Measurements from ENCODE around the gene SLC47A1. TPM values are rescaled to one million over a fixed set of nuclear protein-coding genes. Genes with fewer than 3 reads are reported as not detected.
A peak's percentile ranks its signal among the peaks of the same experiment; 100 is the strongest.

SLC47A1 gene
- total and polyA plus RNA-seq, 9 of the 15 experiments (the other 6 are each of a cell fraction or from before 2014, with no cell fraction given) = not detected

DNA sequence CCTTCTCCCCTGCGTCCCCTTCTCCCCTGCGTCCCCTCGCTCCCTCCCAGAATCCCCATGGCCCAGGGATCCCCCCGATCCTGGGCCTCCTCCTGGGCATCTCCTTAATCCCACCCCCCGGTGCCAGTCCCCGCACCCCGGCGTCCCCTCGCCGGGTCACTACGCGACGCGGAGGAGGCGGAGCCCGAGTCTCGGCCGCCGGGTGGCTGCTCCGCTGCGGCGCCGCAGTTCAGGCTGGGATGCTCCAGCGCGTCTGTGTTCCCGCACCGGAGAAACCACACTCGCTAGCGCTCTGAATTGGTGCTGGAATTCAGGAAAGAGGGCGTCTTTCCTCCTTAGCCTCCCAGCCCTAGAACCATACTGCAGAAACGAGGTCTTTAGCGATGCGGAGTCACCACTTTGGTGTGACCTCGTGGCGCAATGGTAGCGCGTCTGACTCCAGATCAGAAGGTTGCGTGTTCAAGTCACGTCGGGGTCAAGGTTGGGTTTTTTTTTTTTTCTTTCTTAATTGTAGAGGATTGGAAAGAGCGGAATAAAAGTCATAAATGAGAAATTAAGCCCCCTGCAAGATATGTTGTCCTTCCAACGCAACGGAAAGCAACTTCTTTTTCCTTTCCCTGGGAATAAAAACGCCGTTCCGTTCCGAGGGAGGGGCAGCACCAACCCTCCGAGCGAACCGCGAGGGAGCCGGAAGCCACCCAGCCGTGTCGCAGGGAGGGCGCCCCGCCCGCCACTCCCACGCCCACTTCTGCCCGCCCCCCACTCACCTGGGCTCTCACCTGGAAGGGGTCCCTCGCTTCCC, 25.7 kb upstream of the SLC47A1 start (continued):
- TF ChIP-seq TFAM (CRISPR knock-in tag; conservative IDR thresholded peaks at IDR 0.05) = no peak
- TF ChIP-seq, protein P1, sequence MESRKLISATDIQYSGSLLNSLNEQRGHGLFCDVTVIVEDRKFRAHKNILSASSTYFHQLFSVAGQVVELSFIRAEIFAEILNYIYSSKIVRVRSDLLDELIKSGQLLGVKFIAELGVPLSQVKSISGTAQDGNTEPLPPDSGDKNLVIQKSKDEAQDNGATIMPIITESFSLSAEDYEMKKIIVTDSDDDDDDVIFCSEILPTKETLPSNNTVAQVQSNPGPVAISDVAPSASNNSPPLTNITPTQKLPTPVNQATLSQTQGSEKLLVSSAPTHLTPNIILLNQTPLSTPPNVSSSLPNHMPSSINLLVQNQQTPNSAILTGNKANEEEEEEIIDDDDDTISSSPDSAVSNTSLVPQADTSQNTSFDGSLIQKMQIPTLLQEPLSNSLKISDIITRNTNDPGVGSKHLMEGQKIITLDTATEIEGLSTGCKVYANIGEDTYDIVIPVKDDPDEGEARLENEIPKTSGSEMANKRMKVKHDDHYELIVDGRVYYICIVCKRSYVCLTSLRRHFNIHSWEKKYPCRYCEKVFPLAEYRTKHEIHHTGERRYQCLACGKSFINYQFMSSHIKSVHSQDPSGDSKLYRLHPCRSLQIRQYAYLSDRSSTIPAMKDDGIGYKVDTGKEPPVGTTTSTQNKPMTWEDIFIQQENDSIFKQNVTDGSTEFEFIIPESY (CRISPR knock-in tag; IDR thresholded peaks at IDR 0.05) = no peak
- TF ChIP-seq, protein P2, sequence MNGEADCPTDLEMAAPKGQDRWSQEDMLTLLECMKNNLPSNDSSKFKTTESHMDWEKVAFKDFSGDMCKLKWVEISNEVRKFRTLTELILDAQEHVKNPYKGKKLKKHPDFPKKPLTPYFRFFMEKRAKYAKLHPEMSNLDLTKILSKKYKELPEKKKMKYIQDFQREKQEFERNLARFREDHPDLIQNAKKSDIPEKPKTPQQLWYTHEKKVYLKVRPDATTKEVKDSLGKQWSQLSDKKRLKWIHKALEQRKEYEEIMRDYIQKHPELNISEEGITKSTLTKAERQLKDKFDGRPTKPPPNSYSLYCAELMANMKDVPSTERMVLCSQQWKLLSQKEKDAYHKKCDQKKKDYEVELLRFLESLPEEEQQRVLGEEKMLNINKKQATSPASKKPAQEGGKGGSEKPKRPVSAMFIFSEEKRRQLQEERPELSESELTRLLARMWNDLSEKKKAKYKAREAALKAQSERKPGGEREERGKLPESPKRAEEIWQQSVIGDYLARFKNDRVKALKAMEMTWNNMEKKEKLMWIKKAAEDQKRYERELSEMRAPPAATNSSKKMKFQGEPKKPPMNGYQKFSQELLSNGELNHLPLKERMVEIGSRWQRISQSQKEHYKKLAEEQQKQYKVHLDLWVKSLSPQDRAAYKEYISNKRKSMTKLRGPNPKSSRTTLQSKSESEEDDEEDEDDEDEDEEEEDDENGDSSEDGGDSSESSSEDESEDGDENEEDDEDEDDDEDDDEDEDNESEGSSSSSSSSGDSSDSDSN (IDR thresholded peaks at IDR 0.05; ENCODE audit: borderline replicate concordance in 1 of 2, low read depth in 2 of 2, low read length in 2 of 2) = no peak
- TF ChIP-seq, protein P3, sequence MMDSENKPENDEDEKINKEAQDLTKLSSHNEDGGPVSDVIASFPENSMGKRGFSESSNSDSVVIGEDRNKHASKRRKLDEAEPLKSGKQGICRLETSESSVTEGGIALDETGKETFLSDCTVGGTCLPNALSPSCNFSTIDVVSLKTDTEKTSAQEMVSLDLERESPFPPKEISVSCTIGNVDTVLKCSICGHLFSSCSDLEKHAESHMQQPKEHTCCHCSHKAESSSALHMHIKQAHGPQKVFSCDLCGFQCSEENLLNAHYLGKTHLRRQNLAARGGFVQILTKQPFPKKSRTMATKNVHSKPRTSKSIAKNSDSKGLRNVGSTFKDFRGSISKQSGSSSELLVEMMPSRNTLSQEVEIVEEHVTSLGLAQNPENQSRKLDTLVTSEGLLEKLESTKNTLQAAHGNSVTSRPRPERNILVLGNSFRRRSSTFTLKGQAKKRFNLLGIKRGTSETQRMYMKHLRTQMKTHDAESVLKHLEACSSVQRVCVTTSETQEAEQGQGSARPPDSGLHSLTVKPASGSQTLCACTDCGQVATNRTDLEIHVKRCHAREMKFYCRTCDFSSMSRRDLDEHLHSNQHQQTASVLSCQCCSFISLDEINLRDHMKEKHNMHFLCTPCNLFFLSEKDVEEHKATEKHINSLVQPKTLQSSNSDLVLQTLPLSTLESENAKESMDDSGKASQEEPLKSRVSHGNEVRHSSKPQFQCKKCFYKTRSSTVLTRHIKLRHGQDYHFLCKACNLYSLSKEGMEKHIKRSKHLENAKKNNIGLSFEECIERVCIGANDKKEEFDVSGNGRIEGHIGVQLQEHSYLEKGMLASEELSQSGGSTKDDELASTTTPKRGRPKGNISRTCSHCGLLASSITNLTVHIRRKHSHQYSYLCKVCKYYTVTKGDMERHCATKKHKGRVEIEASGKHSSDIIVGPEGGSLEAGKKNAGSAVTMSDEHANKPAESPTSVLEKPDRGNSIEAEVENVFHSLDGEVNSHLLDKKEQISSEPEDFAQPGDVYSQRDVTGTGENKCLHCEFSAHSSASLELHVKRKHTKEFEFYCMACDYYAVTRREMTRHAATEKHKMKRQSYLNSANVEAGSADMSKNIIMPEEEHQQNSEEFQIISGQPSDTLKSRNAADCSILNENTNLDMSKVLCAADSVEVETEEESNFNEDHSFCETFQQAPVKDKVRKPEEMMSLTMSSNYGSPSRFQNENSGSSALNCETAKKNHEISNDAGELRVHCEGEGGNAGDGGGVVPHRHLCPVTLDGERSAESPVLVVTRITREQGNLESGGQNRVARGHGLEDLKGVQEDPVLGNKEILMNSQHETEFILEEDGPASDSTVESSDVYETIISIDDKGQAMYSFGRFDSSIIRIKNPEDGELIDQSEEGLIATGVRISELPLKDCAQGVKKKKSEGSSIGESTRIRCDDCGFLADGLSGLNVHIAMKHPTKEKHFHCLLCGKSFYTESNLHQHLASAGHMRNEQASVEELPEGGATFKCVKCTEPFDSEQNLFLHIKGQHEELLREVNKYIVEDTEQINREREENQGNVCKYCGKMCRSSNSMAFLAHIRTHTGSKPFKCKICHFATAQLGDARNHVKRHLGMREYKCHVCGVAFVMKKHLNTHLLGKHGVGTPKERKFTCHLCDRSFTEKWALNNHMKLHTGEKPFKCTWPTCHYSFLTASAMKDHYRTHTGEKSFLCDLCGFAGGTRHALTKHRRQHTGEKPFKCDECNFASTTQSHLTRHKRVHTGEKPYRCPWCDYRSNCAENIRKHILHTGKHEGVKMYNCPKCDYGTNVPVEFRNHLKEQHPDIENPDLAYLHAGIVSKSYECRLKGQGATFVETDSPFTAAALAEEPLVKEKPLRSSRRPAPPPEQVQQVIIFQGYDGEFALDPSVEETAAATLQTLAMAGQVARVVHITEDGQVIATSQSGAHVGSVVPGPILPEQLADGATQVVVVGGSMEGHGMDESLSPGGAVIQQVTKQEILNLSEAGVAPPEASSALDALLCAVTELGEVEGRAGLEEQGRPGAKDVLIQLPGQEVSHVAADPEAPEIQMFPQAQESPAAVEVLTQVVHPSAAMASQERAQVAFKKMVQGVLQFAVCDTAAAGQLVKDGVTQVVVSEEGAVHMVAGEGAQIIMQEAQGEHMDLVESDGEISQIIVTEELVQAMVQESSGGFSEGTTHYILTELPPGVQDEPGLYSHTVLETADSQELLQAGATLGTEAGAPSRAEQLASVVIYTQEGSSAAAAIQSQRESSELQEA (IDR thresholded peaks at IDR 0.05; ENCODE audit: low read depth) = peak; percentile 57; the same call in 1 of the 2 replicates
- no peak; the same call in 1 of the 2 replicates for TF ChIP-seq ZBTB7A (IDR thresholded peaks at IDR 0.05; ENCODE audit: borderline replicate concordance, control insufficient read depth, low read depth, low read length)
- TF ChIP-seq CHD4 (IDR thresholded peaks at IDR 0.05; ENCODE audit: insufficient read depth, insufficient replicate concordance, low read depth, low read length, poor library complexity, severe bottlenecking) = no peak
- TF ChIP-seq, protein P4, sequence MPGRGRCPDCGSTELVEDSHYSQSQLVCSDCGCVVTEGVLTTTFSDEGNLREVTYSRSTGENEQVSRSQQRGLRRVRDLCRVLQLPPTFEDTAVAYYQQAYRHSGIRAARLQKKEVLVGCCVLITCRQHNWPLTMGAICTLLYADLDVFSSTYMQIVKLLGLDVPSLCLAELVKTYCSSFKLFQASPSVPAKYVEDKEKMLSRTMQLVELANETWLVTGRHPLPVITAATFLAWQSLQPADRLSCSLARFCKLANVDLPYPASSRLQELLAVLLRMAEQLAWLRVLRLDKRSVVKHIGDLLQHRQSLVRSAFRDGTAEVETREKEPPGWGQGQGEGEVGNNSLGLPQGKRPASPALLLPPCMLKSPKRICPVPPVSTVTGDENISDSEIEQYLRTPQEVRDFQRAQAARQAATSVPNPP (IDR thresholded peaks at IDR 0.05; ENCODE audit: borderline replicate concordance, insufficient read depth, insufficient read length) = no peak
- TF ChIP-seq, protein P5, sequence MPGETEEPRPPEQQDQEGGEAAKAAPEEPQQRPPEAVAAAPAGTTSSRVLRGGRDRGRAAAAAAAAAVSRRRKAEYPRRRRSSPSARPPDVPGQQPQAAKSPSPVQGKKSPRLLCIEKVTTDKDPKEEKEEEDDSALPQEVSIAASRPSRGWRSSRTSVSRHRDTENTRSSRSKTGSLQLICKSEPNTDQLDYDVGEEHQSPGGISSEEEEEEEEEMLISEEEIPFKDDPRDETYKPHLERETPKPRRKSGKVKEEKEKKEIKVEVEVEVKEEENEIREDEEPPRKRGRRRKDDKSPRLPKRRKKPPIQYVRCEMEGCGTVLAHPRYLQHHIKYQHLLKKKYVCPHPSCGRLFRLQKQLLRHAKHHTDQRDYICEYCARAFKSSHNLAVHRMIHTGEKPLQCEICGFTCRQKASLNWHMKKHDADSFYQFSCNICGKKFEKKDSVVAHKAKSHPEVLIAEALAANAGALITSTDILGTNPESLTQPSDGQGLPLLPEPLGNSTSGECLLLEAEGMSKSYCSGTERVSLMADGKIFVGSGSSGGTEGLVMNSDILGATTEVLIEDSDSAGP (CRISPR knock-in tag; IDR thresholded peaks at IDR 0.05) = no peak

All from K562 (cell line).